HEK293T (cell line): ENCODE results near the gene UBL7.

Experiments
- CTCF ChIA-PET: fragments of 350-600 bp; formaldehyde crosslinking; extraction: SDS; loops from one replicate; lab custom pipeline; 2021; ENCODE audit warnings: antibody characterized with exemption, inconsistent platforms; lab: Yijun Ruan, JAX
- POLR2A ChIA-PET: fragments of 350-600 bp; formaldehyde crosslinking; extraction: SDS; loops from one replicate; lab custom pipeline; 2020; ENCODE audit warnings: antibody characterized with exemption, inconsistent platforms; lab: Yijun Ruan, JAX
- DNase-seq: peaks from one replicate; pipeline ENCODE4 v3.0.0; 2012; ENCODE audit warnings: mixed read lengths; ENCODE audit errors: extremely low spot score
- ARNT ChIP-seq: fragments of 450-650 bp; IDR thresholded peaks from 2 replicates; pipeline ENCODE4 v1.6.1; 2017; ENCODE audit warnings: mild to moderate bottlenecking
- BHLHE40 ChIP-seq: fragments of 450-650 bp; IDR thresholded peaks from 2 replicates; pipeline ENCODE4 v1.6.1; 2016; ENCODE audit warnings: mild to moderate bottlenecking, moderate library complexity, borderline replicate concordance
- CTBP1 ChIP-seq: fragments of 450-650 bp; IDR thresholded peaks from 2 replicates; pipeline ENCODE4 v1.6.1; 2016; ENCODE audit warnings: borderline replicate concordance
- ELF4 ChIP-seq: fragments of 450-650 bp; IDR thresholded peaks from 2 replicates; pipeline ENCODE4 v1.6.1; 2017; ENCODE audit warnings: antibody characterized with exemption
- FOXA1 ChIP-seq: fragments of 450-650 bp; IDR thresholded peaks from 2 replicates; pipeline ENCODE4 v1.6.1; 2016; ENCODE audit warnings: mild to moderate bottlenecking
- FOXK2 ChIP-seq: fragments of 450-650 bp; IDR thresholded peaks from 2 replicates; pipeline ENCODE4 v1.6.1; 2016; ENCODE audit warnings: mild to moderate bottlenecking
- FOXM1 ChIP-seq: fragments of 450-650 bp; IDR thresholded peaks from 2 replicates; pipeline ENCODE4 v1.6.1; 2017; ENCODE audit warnings: mild to moderate bottlenecking, borderline replicate concordance
- HDGF ChIP-seq: fragments of 450-650 bp; IDR thresholded peaks from 2 replicates; pipeline ENCODE4 v1.6.1; 2017; ENCODE audit warnings: antibody characterized with exemption, borderline replicate concordance
- L3MBTL2 ChIP-seq: fragments of 450-650 bp; conservative IDR thresholded peaks from 2 replicates; pipeline ENCODE4 v1.6.1; 2016; ENCODE audit warnings: mild to moderate bottlenecking
- LEF1 ChIP-seq: fragments of 450-650 bp; IDR thresholded peaks from 2 replicates; pipeline ENCODE4 v1.6.1; 2017; ENCODE audit warnings: mild to moderate bottlenecking, borderline replicate concordance
- NFRKB ChIP-seq: fragments of 450-650 bp; IDR thresholded peaks from 2 replicates; pipeline ENCODE4 v1.6.1; 2016; ENCODE audit warnings: mild to moderate bottlenecking, moderate library complexity
- PKNOX1 ChIP-seq: fragments of 450-650 bp; IDR thresholded peaks from 2 replicates; pipeline ENCODE4 v1.6.1; 2016
- SP1 ChIP-seq: fragments of 450-650 bp; IDR thresholded peaks from 2 replicates; pipeline ENCODE4 v1.6.1; 2017
- SUZ12 ChIP-seq: fragments of 450-650 bp; IDR thresholded peaks from 2 replicates; pipeline ENCODE4 v1.6.1; 2016; ENCODE audit warnings: mild to moderate bottlenecking
- TARDBP ChIP-seq: fragments of 450-650 bp; IDR thresholded peaks from 2 replicates; pipeline ENCODE4 v1.6.1; 2016
- ZNF384 ChIP-seq: fragments of 450-650 bp; IDR thresholded peaks from 2 replicates; pipeline ENCODE4 v1.6.1; 2016

Gene UBL7

GRCh38 chr15:74414081-74414580 is 46.8 kb downstream of the UBL7 start:
- DNase-seq: no peak
- ChIA-PET POLR2A (no interaction called here), CTCF (no interaction called here)
- TF ChIP-seq ZNF384 (no peak), FOXM1 (no peak), LEF1 (no peak), ARNT (no peak), PKNOX1 (no peak), SUZ12 (no peak), CTBP1 (no peak)

- DNase-seq: no peak
- ChIA-PET CTCF (interaction anchor here (1.3 kb wide), 1 partner anchor 11 kb away, joined by 4 read pairs; no protein-coding TSS in a partner anchor), POLR2A (no interaction called here)
- no peak for TF ChIP-seq CTBP1
- no peak for TF ChIP-seq SP1
- TF ChIP-seq L3MBTL2: no peak
- TF ChIP-seq FOXM1: no peak
- TF ChIP-seq NFRKB: no peak
- TF ChIP-seq LEF1: no peak
- TF ChIP-seq TARDBP: no peak
- TF ChIP-seq ZNF384: no peak
- TF ChIP-seq PKNOX1: no peak
These were observed 47.4 kb downstream of the UBL7 start for GRCh38 chr15:74413350-74414080.

- TF ChIP-seq ZNF384 (no peak), SUZ12 (no peak), TARDBP (no peak), FOXA1 (no peak), ARNT (no peak), SP1 (no peak), CTBP1 (no peak), FOXK2 (no peak), PKNOX1 (no peak), L3MBTL2 (no peak), ELF4 (no peak), NFRKB (no peak), LEF1 (no peak), BHLHE40 (no peak), HDGF (no peak), FOXM1 (no peak)
- ChIA-PET CTCF (interaction anchor here (0.7 to 1.3 kb wide), 3 partner anchors 9 to 212 kb away, joined by 3 to 4 read pairs (median 4); no protein-coding TSS in a partner anchor), POLR2A (no interaction called here)
- no peak for DNase-seq
These were observed 48.8 kb downstream of the UBL7 start for GRCh38 chr15:74412159-74412558.

GRCh38 chr15:74411686-74412085 is 49.3 kb downstream of the UBL7 start:
- ChIA-PET CTCF (interaction anchor here (0.7 kb wide), 1 partner anchor 91 kb away, joined by 4 read pairs; no protein-coding TSS in a partner anchor), POLR2A (interaction anchor here (1.3 kb wide), 1 partner anchor 14 kb away, joined by 3 read pairs; no protein-coding TSS in a partner anchor)
- TF ChIP-seq CTBP1 (no peak), FOXM1 (no peak), SUZ12 (no peak), PKNOX1 (no peak), ZNF384 (no peak), TARDBP (no peak), ELF4 (no peak), LEF1 (no peak), FOXK2 (no peak), SP1 (no peak), FOXA1 (no peak), ARNT (no peak), HDGF (no peak), L3MBTL2 (no peak), BHLHE40 (no peak), NFRKB (no peak)
- no peak for DNase-seq

GRCh38 chr15:74410502-74410901 is 50.5 kb downstream of the UBL7 start:
- ChIA-PET POLR2A (interaction anchor here (1.1 to 1.3 kb wide), 2 partner anchors 13 to 17 kb away, joined by 3 read pairs; no protein-coding TSS in a partner anchor), CTCF (no interaction called here)
- no peak for TF ChIP-seq PKNOX1
- TF ChIP-seq NFRKB: no peak
- TF ChIP-seq ELF4: no peak
- no peak for TF ChIP-seq CTBP1
- no peak for TF ChIP-seq TARDBP
- no peak for TF ChIP-seq ZNF384
- TF ChIP-seq L3MBTL2: no peak
- TF ChIP-seq HDGF: no peak
- no peak for TF ChIP-seq LEF1
- no peak for TF ChIP-seq FOXM1
- TF ChIP-seq FOXK2: no peak
- no peak for TF ChIP-seq SP1
- no peak for TF ChIP-seq FOXA1
- TF ChIP-seq BHLHE40: no peak
- TF ChIP-seq SUZ12: no peak
- no peak for DNase-seq
